GM21390 (cell line): ENCODE data around the gene FNBP1L.
"Not testable (repeated sequence)": the region's sequence is repeated elsewhere in the genome, so short reads cannot be mapped to it uniquely, and the experiment has no call there.

Source experiments
- ATAC-seq: cut with Tn5 transposase; IDR thresholded peaks from one replicate; pipeline ENCODE4 v1.9.1; 2021; ENCODE audit not compliant: unreplicated experiment

FNBP1L gene

GRCh38 chr1:93526431-93526830 is 78.5 kb downstream of the FNBP1L start:
- no peak for ATAC-seq

- no peak for ATAC-seq
These were observed 80.5 kb downstream of the FNBP1L start for GRCh38 chr1:93528412-93528811.

GRCh38 chr1:93531193-93531592 is 83.3 kb downstream of the FNBP1L start:
- no peak for ATAC-seq

GRCh38 chr1:93532780-93533378 is 85.0 kb downstream of the FNBP1L start:
- ATAC-seq = no peak

- no peak for ATAC-seq
These were observed 85.8 kb downstream of the FNBP1L start for GRCh38 chr1:93533677-93534076.

- ATAC-seq = no peak
These were observed 89.5 kb downstream of the FNBP1L start for GRCh38 chr1:93537396-93537795.

- ATAC-seq = no peak
These were observed 90.0 kb downstream of the FNBP1L start for GRCh38 chr1:93537924-93538323.

- ATAC-seq = no peak
These were observed 93.1 kb downstream of the FNBP1L start for GRCh38 chr1:93541045-93541444.

GRCh38 chr1:93542398-93542797 is 94.5 kb downstream of the FNBP1L start:
- no peak for ATAC-seq

GRCh38 chr1:93546162-93546863 is 98.4 kb downstream of the FNBP1L start:
- ATAC-seq = no peak

- ATAC-seq = no peak
These were observed 101.2 kb downstream of the FNBP1L start for GRCh38 chr1:93549131-93549530.

GRCh38 chr1:93549811-93550210 is 101.9 kb downstream of the FNBP1L start:
- no peak for ATAC-seq

GRCh38 chr1:93552741-93553455 is 105.0 kb downstream of the FNBP1L start:
- ATAC-seq = no peak

- ATAC-seq = not testable (repeated sequence)
These were observed 106.1 kb downstream of the FNBP1L start for GRCh38 chr1:93553886-93554490.

GRCh38 chr1:93554883-93555872 is 107.3 kb downstream of the FNBP1L start:
- ATAC-seq = no peak

- ATAC-seq = no peak
These were observed 108.4 kb downstream of the FNBP1L start for GRCh38 chr1:93556291-93556690.

- ATAC-seq = no peak
These were observed 111.1 kb downstream of the FNBP1L start for GRCh38 chr1:93559045-93559444.

GRCh38 chr1:93559695-93560094 is 111.8 kb downstream of the FNBP1L start:
- no peak for ATAC-seq

GRCh38 chr1:93565496-93566206 is 117.7 kb downstream of the FNBP1L start:
- ATAC-seq = no peak

- ATAC-seq = no peak
These were observed 118.3 kb downstream of the FNBP1L start for GRCh38 chr1:93566227-93566626.
